SU-DHL-6 (cell line): Measurements from ENCODE around the gene C1GALT1.

Experiments used
- H2AFZ ChIP-seq: fragments of 200-600 bp; sonication (generic); 2 replicates; pipeline ENCODE4 v1.6.1; 2014; ENCODE audit warnings: low read depth, mild to moderate bottlenecking, moderate library complexity, mixed read lengths, antibody characterized with exemption, low read length; ENCODE audit not compliant: severe bottlenecking
- H3F3A ChIP-seq: fragments of 200-600 bp; shearing (Covaris generic); 2 replicates; pipeline ENCODE4 v1.6.0; 2016; ENCODE audit warnings: antibody characterized with exemption, mild to moderate bottlenecking; ENCODE audit not compliant: insufficient read depth
- H3K27ac ChIP-seq: fragments of 200-600 bp; sonication (generic); 2 replicates; pipeline ENCODE4 v1.5.1; 2016; ENCODE audit warnings: low read depth, mild to moderate bottlenecking, low read length, moderate library complexity, mixed read lengths
- H3K27me3 ChIP-seq: fragments of 200-600 bp; sonication (generic), shearing (Covaris generic); 2 replicates; pipeline ENCODE4 v1.6.0; 2014; ENCODE audit warnings: mild to moderate bottlenecking, low read length
- H3K36me3 ChIP-seq: fragments of 200-600 bp; sonication (generic); 2 replicates; pipeline ENCODE4 v1.6.1; 2014; ENCODE audit warnings: mild to moderate bottlenecking, low read length, mixed read lengths
- H3K4me2 ChIP-seq: fragments of 300-600, 200-600 bp; shearing (Covaris generic), sonication (generic); 2 replicates; pipeline ENCODE4 v1.6.0; 2014; ENCODE audit warnings: low read length, low read depth, mild to moderate bottlenecking; ENCODE audit not compliant: poor library complexity, severe bottlenecking
- H3K4me3 ChIP-seq: fragments of 200-600 bp; sonication (generic); 2 replicates; pipeline ENCODE4 v1.5.1; 2014; ENCODE audit warnings: antibody characterized with exemption, low read length, mild to moderate bottlenecking, mixed read lengths; ENCODE audit not compliant: insufficient read depth, poor library complexity, severe bottlenecking
- H3K79me2 ChIP-seq: fragments of 200-600 bp; sonication (generic); 2 replicates; pipeline ENCODE4 v1.6.1; 2014; ENCODE audit warnings: mild to moderate bottlenecking, low read length, moderate library complexity; ENCODE audit not compliant: insufficient read depth
- H3K9ac ChIP-seq: fragments of 200-600 bp; sonication (generic); 2 replicates; pipeline ENCODE4 v1.7.0; 2014; ENCODE audit warnings: mild to moderate bottlenecking, low read length
- H3K9me2 ChIP-seq: fragments of 200-600 bp; sonication (generic); replicated peaks from 2 replicates; pipeline ENCODE4 v1.6.1; 2014; ENCODE audit warnings: low read length; ENCODE audit not compliant: insufficient read depth
- H3K9me3 ChIP-seq: fragments of 200-600 bp; sonication (generic); 2 replicates; pipeline ENCODE4 v1.6.1; 2014; ENCODE audit warnings: low read length, mixed read lengths; ENCODE audit not compliant: insufficient read depth
- H4K20me1 ChIP-seq: fragments of 200-600 bp; sonication (generic); 2 replicates; pipeline ENCODE4 v1.6.1; 2014; ENCODE audit warnings: low read depth, mild to moderate bottlenecking, antibody characterized with exemption, low read length, moderate library complexity, mixed read lengths
- EZH2phosphoT487 ChIP-seq: fragments of 200-600 bp; sonication (generic), shearing (Covaris generic); conservative IDR thresholded peaks from 2 replicates; pipeline ENCODE4 v1.6.1; 2018; ENCODE audit warnings: mild to moderate bottlenecking, antibody characterized with exemption, low read length, moderate library complexity, mixed read lengths
- TF ChIP-seq, protein P1 (sequence below): fragments of 200-600 bp; sonication (generic); IDR thresholded peaks from one replicate; pipeline ENCODE4 v1.5.1; 2017; ENCODE audit warnings: antibody characterized with exemption, mild to moderate bottlenecking, low read length, moderate library complexity; ENCODE audit not compliant: insufficient read depth, poor library complexity, severe bottlenecking

Gene C1GALT1

DNA sequence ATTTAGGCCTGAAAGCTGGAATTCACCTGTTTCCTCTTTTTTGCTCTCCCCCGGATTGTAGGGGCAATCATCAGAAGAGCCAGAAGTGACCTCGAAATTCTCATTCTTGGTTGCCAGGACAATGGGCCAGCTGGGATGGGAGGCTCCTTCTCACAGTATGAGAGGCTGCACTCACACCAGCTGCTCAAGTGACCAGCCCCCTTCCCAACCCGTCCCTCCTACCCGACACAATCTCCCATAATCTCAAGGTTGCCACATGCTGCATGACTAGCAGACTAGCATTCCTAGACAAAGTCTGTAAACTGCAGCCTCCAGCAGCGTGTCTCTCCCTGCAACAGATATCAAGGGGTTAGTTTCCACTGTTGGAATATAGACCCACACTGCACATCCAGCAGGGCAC lies 110.3 kb downstream of the C1GALT1 start:
- no peaks in the 10 kb centered on the region for H4K20me1 ChIP-seq
- H2AFZ ChIP-seq, result no peak overlapping the region
- H3K36me3 ChIP-seq, result no peaks in the 10 kb centered on the region
- H3F3A ChIP-seq, result no peaks in the 10 kb centered on the region
- TF ChIP-seq, protein P1, sequence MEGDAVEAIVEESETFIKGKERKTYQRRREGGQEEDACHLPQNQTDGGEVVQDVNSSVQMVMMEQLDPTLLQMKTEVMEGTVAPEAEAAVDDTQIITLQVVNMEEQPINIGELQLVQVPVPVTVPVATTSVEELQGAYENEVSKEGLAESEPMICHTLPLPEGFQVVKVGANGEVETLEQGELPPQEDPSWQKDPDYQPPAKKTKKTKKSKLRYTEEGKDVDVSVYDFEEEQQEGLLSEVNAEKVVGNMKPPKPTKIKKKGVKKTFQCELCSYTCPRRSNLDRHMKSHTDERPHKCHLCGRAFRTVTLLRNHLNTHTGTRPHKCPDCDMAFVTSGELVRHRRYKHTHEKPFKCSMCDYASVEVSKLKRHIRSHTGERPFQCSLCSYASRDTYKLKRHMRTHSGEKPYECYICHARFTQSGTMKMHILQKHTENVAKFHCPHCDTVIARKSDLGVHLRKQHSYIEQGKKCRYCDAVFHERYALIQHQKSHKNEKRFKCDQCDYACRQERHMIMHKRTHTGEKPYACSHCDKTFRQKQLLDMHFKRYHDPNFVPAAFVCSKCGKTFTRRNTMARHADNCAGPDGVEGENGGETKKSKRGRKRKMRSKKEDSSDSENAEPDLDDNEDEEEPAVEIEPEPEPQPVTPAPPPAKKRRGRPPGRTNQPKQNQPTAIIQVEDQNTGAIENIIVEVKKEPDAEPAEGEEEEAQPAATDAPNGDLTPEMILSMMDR, result no peak
- TF ChIP-seq EZH2phosphoT487, result no peak
- H3K9me2 ChIP-seq, result no peaks in the 10 kb centered on the region
- H3K9ac ChIP-seq, result no peak overlapping the region
- no peak overlapping the region for H3K4me2 ChIP-seq
- H3K9me3 ChIP-seq, result no peaks in the 10 kb centered on the region
- no peak overlapping the region for H3K4me3 ChIP-seq
- no peaks in the 10 kb centered on the region for H3K27me3 ChIP-seq
- no peak overlapping the region for H3K27ac ChIP-seq
- H3K79me2 ChIP-seq, result no peaks in the 10 kb centered on the region

DNA sequence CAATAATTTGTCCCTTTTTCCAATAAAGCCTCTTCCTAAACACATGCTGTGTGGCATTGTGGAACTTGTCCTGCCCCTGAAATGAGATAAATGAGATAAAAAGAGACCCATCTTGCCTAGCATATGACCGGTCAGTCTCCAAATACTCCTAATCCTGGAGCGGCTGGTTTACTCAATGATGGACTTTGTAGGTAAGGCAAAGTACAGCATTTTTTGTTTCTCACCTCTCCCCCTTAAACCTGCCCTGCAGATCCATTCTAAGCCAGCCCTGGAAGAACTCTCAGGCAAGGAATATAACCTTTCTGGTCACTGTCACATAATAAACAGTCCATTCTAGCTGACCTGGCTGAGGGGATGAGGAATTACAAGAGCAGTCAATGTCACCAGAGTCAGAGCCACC lies 110.7 kb downstream of the C1GALT1 start:
- Histone ChIP-seq H3F3A (no peaks in the 10 kb centered on the region), H3K9ac (no peak overlapping the region), H3K9me3 (no peaks in the 10 kb centered on the region), H3K27ac (no peak overlapping the region), H3K27me3 (no peaks in the 10 kb centered on the region), H2AFZ (no peak overlapping the region), H4K20me1 (no peaks in the 10 kb centered on the region), H3K9me2 (no peaks in the 10 kb centered on the region), H3K4me2 (no peak overlapping the region), H3K4me3 (no peak overlapping the region), H3K79me2 (no peaks in the 10 kb centered on the region), H3K36me3 (no peaks in the 10 kb centered on the region)
- no peak for TF ChIP-seq EZH2phosphoT487
- TF ChIP-seq, protein P1, result no peak

DNA sequence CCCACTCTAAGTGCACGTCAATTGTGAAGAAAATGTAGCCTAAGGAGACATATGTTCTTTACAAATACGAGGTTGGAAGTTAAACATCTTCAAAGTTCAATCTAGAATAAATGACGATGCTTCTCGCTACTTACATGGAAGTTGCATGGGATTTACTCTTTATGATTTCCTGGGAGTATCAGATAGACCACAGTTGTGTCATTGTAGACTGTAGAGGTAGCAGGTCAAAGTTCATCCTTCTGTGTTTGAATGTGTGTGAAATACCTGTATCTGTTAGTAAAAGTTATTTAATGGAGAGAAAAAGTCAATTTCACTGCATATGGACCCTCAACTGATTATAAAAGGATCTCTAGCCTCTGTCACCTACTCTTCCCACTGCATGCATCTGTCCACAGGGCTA lies 112.6 kb downstream of the C1GALT1 start:
- Histone ChIP-seq H3K27ac (no peak overlapping the region), H4K20me1 (no peaks in the 10 kb centered on the region), H3K27me3 (no peaks in the 10 kb centered on the region), H3K9ac (no peak overlapping the region), H3K4me2 (no peak overlapping the region), H2AFZ (no peak overlapping the region), H3K4me3 (no peak overlapping the region), H3K9me3 (no peaks in the 10 kb centered on the region), H3F3A (no peaks in the 10 kb centered on the region), H3K9me2 (no peaks in the 10 kb centered on the region), H3K79me2 (no peaks in the 10 kb centered on the region), H3K36me3 (no peaks in the 10 kb centered on the region)
- TF ChIP-seq EZH2phosphoT487, result no peak
- TF ChIP-seq, protein P1, result no peak
